HG02884 (cell line): ENCODE results near the gene TMEM69.
"Not testable (repeated sequence)": the region's sequence is repeated elsewhere in the genome, so short reads cannot be mapped to it uniquely, and the experiment has no call there.

Source experiments
- ATAC-seq: cut with Tn5 transposase; IDR thresholded peaks from one replicate; pipeline ENCODE4 v1.9.1; 2021; ENCODE audit warnings: mild to moderate bottlenecking, moderate library complexity; ENCODE audit not compliant: unreplicated experiment

The TMEM69 gene, protein sequence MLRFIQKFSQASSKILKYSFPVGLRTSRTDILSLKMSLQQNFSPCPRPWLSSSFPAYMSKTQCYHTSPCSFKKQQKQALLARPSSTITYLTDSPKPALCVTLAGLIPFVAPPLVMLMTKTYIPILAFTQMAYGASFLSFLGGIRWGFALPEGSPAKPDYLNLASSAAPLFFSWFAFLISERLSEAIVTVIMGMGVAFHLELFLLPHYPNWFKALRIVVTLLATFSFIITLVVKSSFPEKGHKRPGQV

DNA sequence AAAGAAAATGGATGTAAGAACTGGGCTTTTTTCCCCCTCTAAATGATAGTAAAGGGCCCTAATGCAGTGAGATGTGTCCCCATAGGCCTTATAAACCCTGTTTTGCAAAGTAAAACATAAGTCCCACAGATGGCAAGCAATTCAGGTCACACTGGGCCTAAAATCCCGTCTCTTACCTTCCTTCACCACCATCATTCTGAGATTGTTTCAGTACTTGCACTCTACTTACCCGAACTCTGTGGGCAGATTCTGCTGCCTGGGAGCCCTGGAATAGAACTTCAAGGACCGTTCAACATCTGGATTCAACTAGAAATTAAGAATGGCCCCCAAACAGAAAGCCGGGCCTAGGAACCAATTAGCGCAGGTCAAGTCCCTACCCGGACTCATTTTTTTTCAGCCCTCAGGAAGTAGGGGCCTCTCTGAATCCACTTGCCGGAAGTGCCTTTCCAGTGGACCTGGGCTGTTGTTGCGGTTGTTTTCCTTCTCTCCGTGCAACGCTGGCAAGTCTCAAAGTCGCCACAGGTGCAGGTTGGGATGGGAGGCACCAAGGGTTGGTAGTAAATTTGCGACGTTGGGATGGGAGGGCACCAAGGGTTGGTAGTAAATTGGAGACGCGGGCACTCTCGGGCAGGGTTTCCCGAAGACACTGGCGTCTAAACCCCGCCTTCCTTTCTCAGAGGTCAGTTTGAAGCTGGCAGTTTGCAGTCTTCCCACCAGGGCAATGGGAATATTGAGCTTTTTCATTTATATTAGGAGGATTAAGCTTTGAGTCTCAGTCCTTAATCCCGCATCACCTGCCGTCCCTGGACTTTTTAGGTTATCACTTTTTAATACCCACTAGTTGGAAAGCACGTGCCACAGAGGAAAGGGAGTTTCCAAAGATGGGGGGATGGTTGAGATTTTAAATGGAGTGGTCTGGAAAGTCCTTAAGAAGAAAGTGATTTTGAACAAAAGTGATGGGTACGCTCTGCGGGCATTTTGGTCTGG, at the start of gene TMEM69:
TSS of gene TMEM69 (plus strand) at position 428 of the 987 bp plus-strand sequence. CDS start 2,888 bp downstream, outside the sequence.
- ATAC-seq = no peak

DNA sequence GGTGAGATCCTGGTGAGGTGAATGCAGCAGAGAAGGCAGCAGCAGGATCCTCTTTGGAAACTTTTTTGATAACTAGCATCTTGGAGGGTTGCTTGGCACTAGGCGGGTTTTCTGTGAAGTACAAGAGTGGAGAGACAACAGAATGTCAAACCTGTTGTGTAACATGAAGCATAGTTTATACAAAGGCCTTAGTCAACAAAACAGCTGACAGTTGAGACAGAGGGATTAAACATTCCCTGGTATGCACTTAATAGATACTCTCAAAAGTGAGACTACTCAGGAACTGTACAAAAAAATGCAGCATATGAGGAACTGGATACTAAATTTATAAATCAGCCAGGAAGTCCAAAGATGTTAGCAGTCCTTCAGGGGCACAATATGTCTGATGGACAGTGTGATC, 47.7 kb upstream of the TMEM69 start:
- ATAC-seq = no peak

DNA sequence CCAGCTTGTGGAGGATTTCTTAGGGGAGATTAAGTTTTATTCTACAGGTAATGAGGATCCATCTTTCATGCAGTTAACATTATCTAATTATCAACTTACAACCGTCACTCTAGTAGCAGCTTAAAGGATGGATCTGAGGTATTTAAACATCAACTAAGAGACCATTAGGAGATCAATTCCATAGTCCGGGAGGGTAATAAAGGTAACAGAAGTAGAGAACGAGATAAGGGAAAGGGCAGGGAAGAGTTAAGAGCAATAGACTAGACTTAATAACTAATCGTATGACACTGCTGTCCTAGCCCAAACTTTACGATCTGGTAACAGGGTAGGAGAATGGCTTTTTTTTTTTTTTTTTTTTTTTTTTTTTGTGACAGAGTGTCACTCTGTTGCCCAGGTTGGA, 44.7 kb upstream of the TMEM69 start:
- no peak for ATAC-seq

DNA sequence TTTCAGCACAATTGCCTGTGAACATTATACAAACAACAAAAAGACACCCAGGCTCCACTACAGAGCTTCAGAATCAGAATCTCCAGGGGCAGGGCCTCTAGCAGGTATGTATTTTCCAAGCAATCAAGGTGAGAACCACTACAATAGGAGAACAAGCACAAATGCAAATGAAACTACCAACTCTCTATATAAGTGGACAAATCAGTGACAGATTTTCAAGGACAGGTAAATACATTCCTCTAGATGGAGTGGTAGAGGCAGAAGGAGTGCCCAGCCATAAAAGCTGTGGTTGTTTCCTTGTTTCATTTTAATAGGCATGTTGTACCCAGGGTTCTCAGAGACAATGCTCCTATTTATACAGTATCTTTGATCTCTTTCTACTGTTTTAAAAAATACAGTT, 44.0 kb upstream of the TMEM69 start:
- ATAC-seq = no peak

DNA sequence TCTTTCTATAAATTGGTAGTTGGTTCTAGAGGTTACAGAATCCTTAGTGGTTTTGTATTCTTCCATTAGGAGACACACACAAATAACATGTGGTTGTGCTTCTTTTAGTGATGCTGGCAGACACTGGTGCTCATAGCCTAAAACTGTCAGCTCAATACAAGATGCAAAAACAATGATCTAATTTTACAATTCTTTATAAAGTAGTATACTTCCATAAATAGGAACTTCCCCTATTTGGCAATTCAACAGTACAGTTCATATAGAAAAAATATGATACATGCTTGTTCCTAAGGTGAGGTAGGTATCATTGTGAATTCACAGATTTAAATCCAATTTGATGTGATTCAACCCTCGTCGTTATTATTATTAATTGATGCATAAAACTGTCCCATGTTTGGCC, 43.3 kb upstream of the TMEM69 start:
- ATAC-seq = no peak

DNA sequence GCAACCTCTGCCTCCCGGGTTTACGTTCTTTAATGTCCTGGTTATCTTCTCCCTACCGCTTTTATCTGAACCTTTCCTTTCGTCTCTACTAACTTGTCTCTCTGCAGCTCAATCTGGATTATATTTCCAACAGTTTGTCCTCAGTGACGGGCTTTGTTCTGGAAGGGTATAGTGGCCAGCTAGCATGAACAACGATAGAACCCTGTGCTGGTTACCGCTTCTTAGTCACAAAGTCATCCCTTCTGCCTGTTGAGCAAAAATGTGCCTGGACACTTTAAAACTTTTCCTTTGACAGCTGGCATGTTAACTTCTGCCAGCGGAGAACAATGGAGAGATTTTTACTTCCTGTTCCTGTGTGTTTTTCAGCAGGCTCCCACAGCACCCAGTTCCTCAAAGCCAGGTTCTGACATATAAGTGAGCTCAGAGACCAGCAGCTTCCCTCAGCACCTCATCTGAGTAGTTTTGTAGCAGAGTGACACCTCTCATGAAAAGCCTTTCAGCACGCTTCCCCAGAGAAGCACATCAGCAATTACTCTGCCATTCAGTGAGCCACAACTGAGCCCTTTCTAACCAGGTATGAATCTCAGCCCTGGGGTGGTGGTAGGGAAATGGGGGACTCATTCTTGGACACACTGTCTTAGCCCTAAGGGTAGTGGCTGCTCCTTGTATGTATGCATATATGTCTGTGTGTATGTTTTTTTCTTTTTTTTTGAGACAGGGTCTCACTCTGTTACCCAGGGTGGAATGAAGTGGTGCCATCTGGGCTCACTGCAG, 40.5 kb upstream of the TMEM69 start:
- ATAC-seq = no peak

DNA sequence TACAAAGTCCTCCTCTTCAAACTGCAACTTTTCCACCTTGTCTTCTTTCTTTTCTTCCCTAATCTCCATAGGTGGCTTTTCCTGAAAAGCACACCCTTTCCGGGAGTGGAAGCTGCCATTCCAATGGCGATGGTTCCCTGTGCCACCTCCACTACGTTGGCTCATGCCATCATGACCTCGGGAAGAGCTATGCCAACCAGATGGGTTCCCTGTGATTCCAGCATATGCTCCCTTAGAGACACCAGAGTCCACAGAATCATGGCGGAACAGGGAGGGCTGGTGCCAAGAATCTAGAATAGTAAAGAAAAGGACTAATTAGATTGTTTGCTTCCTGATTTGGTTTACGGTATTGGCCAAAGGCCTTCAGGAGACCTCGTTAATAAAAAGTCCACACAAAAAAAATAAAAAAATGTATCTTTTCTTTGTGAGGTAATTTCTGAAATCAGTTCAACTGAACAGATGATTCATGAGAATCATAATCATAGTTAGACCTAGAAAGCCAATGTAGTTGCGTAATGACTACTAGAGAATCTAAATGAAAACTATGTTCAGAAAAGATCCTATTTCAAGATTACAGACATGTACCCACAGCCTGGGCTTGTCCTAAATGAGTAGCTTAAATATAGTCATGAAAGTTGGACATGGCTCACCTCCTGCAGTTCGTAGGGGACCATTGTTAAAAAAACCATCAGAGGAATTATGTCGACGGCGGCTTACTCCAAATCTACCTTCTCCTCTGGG, 33.3 kb upstream of the TMEM69 start:
- ATAC-seq = no peak

DNA sequence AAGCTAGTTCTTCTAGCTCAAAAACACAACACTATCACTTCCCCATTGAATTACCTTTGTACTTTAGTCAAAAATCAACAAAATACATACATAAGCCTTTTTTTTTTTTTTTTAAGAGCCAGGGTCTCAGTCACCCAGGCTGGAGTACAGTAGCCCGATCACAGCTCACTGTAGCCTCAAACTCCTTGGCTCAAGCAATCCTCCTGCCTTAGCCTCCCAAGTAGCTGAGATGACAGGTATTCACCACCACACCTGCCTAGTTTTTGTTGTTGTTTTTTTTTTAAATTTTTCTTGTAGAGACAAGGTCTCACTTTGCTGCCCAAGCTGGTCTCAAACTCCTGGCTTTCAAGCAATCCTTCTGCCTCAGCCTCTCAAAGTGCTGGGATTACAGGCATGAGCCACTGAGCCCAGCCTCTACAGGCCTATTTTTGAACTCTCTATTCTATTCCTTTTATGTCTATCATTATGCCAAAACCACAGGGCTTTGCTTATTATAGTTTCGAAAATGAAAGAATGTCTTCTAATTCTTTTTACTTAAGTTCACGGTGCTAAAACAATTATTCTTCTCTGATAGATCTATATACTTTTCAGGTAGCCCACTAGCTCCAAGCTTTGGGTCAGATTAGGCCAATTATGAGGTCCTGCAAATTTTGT, 31.3 kb upstream of the TMEM69 start:
- ATAC-seq = no peak

DNA sequence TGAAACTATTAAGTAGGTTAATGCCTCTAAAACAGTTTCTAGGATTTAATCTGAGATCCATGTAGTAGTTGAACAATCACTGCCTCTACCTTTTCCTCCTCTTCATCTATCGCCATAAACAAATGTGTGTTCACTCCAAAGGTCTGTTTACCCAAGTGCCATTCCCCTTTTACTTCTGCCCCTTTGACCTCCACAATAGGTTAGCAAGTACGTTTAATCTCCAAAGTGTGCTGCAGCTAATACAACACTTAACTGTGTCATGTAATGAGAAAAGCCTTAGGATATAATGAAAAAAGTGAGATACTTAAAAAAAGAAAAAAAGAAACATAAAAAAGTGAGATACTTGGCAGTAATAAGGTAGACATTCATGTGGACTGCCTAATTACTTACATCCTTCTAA, 29.8 kb upstream of the TMEM69 start:
- no peak for ATAC-seq

DNA sequence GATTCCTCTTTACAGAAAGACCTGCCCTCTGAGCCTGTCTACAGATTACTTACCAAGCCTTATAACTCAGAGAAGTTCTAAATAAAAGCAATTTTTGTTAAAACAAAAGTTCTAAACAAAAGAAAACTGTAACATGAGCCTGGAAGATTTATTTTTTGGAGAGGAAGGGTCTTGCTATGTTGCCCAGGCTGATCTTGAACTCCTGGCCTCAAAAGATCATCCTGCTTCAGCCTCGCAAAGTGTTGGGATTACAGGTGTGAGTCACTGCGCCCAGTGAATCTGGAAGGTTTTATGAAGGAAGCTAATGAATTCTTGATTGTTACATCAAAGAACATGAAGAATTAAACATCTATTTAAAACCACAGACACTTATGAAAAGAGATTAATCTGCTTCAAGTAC, 28.8 kb upstream of the TMEM69 start:
- ATAC-seq = no peak

DNA sequence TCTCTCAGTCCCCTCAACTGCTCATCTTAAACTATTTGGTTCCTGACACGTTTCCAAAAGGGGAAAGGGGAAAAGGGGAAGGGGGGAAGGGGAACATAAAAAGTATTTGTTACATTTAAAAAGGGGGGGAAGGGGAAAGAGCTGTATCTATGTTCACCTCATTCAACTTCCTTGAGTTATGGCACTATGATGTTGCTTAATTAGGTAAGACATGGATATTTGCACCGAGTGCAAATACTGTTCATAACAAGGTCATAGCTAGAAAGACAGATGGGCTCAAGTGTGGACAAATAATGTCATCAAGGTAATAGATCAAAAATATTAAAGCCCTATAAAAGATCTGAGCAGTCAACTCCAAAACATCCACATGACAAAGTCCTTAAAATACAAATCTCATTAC, 27.6 kb upstream of the TMEM69 start:
- no peak for ATAC-seq

DNA sequence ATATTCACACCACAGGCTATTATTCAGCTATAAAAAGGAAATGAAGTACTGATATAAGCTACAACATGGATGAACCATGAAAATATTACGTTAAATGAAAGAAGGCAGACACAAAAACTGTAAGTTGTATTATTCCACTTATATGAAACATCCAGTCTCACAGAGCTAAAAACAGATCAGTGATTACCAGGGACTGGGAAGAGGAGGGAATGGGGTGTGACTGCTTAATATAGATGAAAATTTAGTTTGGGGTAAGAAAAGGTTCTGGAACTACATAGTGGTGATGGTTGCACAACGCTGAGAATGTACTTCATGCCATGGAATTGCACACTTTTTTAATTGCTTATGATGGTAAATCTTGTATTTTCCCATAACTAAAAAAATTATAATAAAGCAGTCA, 21.1 kb upstream of the TMEM69 start:
- no peak for ATAC-seq

DNA sequence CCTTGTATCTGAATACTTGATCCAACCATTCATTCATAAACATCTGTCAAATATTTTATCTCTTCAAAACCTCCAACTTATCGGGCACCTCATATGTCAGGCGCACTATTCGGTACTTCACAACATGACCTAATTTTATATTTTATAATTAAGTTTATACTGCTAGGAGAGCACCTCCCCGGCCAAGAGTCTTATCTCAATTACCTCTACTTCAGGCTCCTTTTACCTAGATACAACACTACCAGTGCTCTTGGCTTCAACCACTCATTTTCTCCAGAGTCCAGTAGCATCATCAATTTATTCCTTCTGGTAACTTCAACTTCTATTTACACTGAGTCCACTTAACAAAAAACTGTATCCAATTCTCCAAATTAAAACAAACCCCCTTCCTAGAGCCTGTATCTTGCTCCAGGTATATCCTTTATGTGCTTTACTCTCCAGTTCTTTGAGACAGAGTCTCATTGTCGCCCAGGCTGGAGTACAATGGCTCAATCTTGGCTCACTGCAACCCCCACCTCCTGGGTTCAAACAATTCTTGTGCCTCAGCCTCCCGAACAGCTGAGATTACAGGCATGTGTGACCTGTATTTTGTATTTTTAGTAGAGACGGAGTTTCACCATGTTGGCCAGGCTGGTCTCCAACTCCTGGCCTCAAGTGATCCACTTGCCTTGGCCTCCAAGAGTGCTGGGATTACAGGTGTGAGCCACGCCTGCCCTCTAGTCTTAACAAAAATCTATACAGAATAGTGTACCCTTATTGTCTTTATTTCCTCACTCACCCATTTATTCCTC, 20.5 kb upstream of the TMEM69 start:
- no peak for ATAC-seq

DNA sequence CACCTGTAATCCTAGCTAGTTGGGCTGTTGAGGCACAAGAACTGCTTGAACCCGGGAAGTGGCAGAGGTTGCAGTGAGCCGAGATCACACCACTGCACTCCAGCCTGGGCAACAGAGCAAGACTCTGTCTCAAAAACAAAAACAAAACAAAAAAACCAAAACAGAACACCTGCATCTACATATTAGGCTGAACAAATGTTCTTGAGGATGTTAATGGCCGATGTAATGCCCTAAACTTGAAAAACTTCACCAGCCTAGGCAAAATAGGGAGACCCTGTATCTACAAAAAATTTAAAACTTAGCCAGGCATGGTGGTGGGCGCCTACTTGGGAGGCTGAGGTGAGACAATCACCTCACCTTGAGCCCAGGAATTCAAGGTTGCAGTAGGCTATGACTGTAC, 19.5 kb upstream of the TMEM69 start:
- ATAC-seq = no peak

DNA sequence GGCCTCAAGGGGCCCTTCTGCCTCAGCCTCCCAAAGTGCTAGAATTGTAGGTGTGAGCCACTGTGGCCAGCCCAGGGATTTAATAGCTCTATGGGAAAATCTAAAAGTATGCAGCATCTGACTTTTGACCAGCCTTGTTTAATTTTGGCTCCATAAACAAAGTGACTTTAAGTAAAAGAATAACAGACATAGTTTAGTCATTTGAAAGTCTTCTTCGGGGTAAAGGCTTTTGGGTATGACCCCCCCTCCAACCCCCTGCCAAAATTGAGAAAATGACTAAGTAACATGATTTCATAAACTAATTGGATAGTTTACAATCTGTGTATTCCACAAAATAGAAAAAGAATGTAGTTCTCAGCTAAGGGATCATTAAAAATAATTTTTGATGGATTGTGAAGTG, 18.6 kb upstream of the TMEM69 start:
- no peak for ATAC-seq

DNA sequence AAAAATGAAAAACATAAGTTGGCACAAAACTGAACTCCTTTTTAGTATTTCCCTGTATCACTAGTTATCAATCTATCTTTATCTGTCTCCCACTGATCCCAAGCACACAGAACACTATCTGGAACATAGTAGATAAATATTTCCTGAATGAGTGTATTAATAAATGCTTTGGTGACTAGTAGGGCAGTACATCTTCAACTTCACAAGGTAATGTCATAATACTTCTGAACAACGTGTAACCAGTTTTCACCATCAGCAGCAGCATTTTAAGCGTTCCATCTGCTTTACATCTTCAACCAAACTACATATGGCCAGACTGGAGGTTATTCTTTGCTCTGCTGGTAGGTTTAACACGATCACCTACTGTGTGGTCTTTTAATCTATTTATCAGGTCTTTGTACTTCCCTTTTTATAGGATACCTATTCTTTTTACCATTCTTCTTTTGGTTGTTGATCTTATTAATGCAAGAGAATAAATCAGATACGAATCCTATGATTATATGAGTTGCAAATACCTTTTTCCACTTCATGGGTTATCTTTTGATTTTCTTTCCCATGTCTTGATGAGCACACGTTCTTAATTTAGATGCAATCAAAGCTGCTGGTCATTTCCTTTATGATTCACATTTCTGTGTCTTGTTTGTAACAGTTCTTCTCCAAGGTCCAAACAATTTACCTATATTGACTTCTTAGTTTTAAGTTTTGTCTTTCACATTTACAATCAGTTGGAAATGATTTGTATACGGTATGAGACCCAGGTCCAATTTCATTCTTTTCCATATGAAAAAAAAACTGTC, 17.9 kb upstream of the TMEM69 start:
- no peak for ATAC-seq

DNA sequence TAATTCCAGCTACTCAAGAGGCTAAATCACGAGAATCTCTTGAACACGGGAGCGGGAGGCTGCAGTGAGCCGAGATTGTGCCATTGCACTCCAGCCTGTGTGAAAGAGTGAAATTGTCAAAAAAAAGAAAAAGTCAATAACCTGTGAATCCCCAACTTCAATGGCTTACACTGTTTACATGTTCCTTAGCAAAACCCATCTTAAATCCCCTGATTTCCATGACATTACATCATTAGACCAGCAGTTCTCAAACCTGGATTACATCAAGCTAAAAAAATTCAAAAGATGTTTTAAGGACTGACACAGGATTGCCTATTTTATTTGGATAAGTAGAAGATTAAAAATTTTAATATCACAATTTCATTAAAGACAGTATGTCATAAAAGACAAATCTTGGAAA, 14.0 kb upstream of the TMEM69 start:
- ATAC-seq = no peak

DNA sequence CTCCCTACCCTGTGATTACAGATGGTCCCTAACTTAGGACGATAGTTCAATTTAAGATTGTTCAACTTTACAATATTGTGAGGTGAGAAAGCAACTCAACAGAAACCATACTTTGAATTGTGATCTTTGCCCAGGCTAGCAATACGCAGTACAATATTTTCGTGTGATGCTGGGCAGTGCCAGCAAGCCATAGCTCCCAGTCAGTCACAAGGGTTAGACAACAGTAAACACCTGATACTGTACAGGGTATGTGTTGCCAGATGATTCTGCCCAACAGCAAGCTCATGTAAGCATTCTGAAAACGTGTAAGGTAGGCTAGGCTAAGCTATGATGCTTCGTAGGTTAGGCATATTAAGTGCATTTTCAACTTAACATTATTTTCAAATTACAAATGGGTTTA, 13.5 kb upstream of the TMEM69 start:
- ATAC-seq = no peak

DNA sequence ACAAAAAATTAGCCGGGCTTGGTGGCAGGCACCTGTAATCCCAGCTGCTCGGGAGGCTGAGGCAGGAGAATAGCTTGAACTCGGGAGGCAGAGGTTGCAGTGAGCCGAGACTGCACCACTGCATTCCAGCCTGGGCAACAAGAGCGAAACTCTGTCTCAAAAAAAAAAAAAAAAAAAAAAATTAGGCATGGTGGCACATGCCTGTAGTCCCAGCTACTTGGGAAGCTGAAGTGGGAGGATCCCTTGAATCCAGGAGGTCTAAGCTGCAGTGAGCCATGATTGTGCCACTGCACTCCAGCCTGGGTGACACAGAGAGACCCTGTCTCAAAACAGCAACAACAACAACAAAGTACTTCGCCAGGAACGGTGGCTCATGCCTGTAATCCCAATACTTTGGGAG, 11.4 kb upstream of the TMEM69 start:
- ATAC-seq = not testable (repeated sequence)
